Panc1 (cell line): ENCODE data around the gene WDR64. TPM values are rescaled to one million over a fixed set of nuclear protein-coding genes. Genes with fewer than 3 reads are reported as not detected.
"Not testable (repeated sequence)": the region's sequence is repeated elsewhere in the genome, so short reads cannot be mapped to it uniquely, and the experiment has no call there.

Experiments used
- ATAC-seq: fragments of 200-7000 bp; cut with Tn5 transposase; 2 replicates; pipeline ENCODE4 v1.9.1; 2020; ENCODE audit warnings: mild to moderate bottlenecking, moderate library complexity
- BruUV-seq: library from RNA; stranded (reverse); fragments of 400-500 nt; replicated peaks from 2 replicates; lab custom pipeline; 2021; lab: Mats Ljungman, UMichigan
- CTCF ChIA-PET: fragments of 300-600 bp; sonication (Branson Sonifier 250); formaldehyde crosslinking; loops from one replicate; lab custom pipeline; 2022; ENCODE audit warnings: antibody characterized with exemption; lab: Charles Lee
- POLR2A ChIA-PET: fragments of 300-600 bp; sonication (Branson Sonifier 250); formaldehyde crosslinking; loops from one replicate; lab custom pipeline; 2022; ENCODE audit warnings: antibody characterized with exemption; lab: Charles Lee
- DNase-seq: peaks from one replicate; pipeline ENCODE4 v3.0.0-alpha.2; 2010; ENCODE audit warnings: low read depth, low spot score
- H3K27ac ChIP-seq: 2 replicates; pipeline ENCODE4 v1.5.1; 2011; ENCODE audit warnings: mild to moderate bottlenecking, low read length, inconsistent platforms
- H3K27me3 ChIP-seq: fragments of 200-500 bp; sonication (Bioruptor generic); 2 replicates; pipeline ENCODE4 v1.6.0; 2014; ENCODE audit warnings: low read length, inconsistent platforms; ENCODE audit not compliant: control insufficient read depth, insufficient read depth
- H3K36me3 ChIP-seq: fragments of 200-500 bp; sonication (Bioruptor generic); 2 replicates; pipeline ENCODE4 v1.5.1; 2014; ENCODE audit warnings: inconsistent platforms, mild to moderate bottlenecking, low read length, moderate library complexity; ENCODE audit not compliant: control insufficient read depth, insufficient read depth
- H3K4me1 ChIP-seq: 2 replicates; pipeline ENCODE4 v1.5.1; 2011; ENCODE audit warnings: inconsistent platforms, mild to moderate bottlenecking, low read length, moderate library complexity; ENCODE audit not compliant: control insufficient read depth, insufficient read depth
- H3K4me3 ChIP-seq, 2 experiments: 2 replicates each; pipeline ENCODE4 v1.5.1; 2011 to 2012; ENCODE audit warnings: low read depth in 2 of 2, low read length in 2 of 2, mild to moderate bottlenecking in 2 of 2, inconsistent platforms in 1 of 2, moderate library complexity in 1 of 2
- H3K9me3 ChIP-seq: fragments of 200-500 bp; sonication (Bioruptor generic); 2 replicates; pipeline ENCODE4 v1.5.1; 2014; ENCODE audit warnings: low read depth, mild to moderate bottlenecking, inconsistent platforms, low read length, moderate library complexity; ENCODE audit not compliant: control insufficient read depth, insufficient read depth
- CTCF ChIP-seq: fragments of 450-650 bp; IDR thresholded peaks from 2 replicates; pipeline ENCODE4 v1.5.1; 2017; ENCODE audit warnings: mild to moderate bottlenecking
- POLR2AphosphoS5 ChIP-seq: IDR thresholded peaks from 2 replicates; pipeline ENCODE4 v1.6.1; 2012; ENCODE audit warnings: mild to moderate bottlenecking, low read depth, low read length, moderate library complexity
- REST ChIP-seq, 2 experiments: IDR thresholded peaks; 2 replicates each; pipeline ENCODE4 v1.6.1; 2011 to 2012; ENCODE audit warnings: low read depth in 2 of 2, control low read depth in 1 of 2, low read length in 1 of 2, mild to moderate bottlenecking in 1 of 2, moderate library complexity in 1 of 2; ENCODE audit not compliant: insufficient read depth in 1 of 2
- SIN3A ChIP-seq: IDR thresholded peaks from 2 replicates; pipeline ENCODE4 v1.6.1; 2012; ENCODE audit warnings: low read depth, mild to moderate bottlenecking, low read length, moderate library complexity, borderline replicate concordance; ENCODE audit not compliant: insufficient read depth
- TCF7L2 ChIP-seq: IDR thresholded peaks from 2 replicates; pipeline ENCODE4 v1.6.1; 2011; ENCODE audit warnings: mild to moderate bottlenecking, low read depth, low read length, inconsistent platforms
- in situ Hi-C: cut with HindIII; loops from 2 replicates; pipeline ENCODE4 v1.10.0; 2016; ENCODE audit warnings: low sequenced_read_pairs, low pct_unique_long_range_greater_than_20kb
- intact Hi-C: fragments of 100-400 bp; cut with micrococcal nuclease; formaldehyde crosslinking; loops from one replicate; pipeline ENCODE4 v1.10.0; 2022; ENCODE audit not compliant: unreplicated experiment
- total RNA-seq: library from RNA; stranded (reverse); gene quantifications from one replicate; pipeline ENCODE4 v1.2.1, GENCODE V29; 2021; ENCODE audit not compliant: unreplicated experiment

The WDR64 gene
- total RNA-seq, 1 experiment from 2014 or later = not detected

GRCh38 chr1:241823925-241824324 lies 171.8 kb downstream of the WDR64 start:
- in situ Hi-C loops = no loop called here
- no peaks in the 10 kb centered on the region for H3K9me3 ChIP-seq
- no peaks in the 10 kb centered on the region for H3K36me3 ChIP-seq
- DNase-seq = no peak
- no peaks in the 10 kb centered on the region for H3K27me3 ChIP-seq
- no peak for ATAC-seq
- no TSS peak for BruUV-seq
- no peak overlapping the region for H3K27ac ChIP-seq
- no peak for TF ChIP-seq TCF7L2
- no peak for TF ChIP-seq POLR2AphosphoS5
- TF ChIP-seq CTCF = no peak
- TF ChIP-seq SIN3A = no peak
- TF ChIP-seq REST (IDR thresholded peaks at IDR 0.05; ENCODE audit: insufficient read depth in 1 of 2, low read depth in 2 of 2, low read length in 1 of 2) = no peak
- no peaks in the 10 kb centered on the region for H3K4me1 ChIP-seq
- no peak overlapping the region for H3K4me3 ChIP-seq
- CTCF ChIA-PET = no interaction called here
- POLR2A ChIA-PET = no interaction called here
- intact Hi-C loops = no loop called here

GRCh38 chr1:241825581-241825980 lies 173.5 kb downstream of the WDR64 start:
- DNase-seq (no peak), ATAC-seq (no peak)
- in situ Hi-C loops = no loop called here
- Histone ChIP-seq H3K4me1 (no peaks in the 10 kb centered on the region), H3K27me3 (no peaks in the 10 kb centered on the region), H3K4me3 (no peak overlapping the region), H3K27ac (no peak overlapping the region), H3K9me3 (no peaks in the 10 kb centered on the region), H3K36me3 (no peaks in the 10 kb centered on the region)
- ChIA-PET CTCF (interaction anchor here (0.6 kb wide), 1 partner anchor 471 kb away, joined by 9 read pairs; no protein-coding TSS in a partner anchor), POLR2A (no interaction called here)
- intact Hi-C loops = no loop called here
- no peak for TF ChIP-seq POLR2AphosphoS5
- TF ChIP-seq TCF7L2 = no peak
- no peak for TF ChIP-seq REST (IDR thresholded peaks at IDR 0.05; ENCODE audit: insufficient read depth in 1 of 2, low read depth in 2 of 2, low read length in 1 of 2)
- TF ChIP-seq CTCF = no peak
- no peak for TF ChIP-seq SIN3A
- BruUV-seq = no TSS peak

- POLR2A ChIA-PET, DNase-seq, BruUV-seq, ATAC-seq, intact Hi-C loops, H3K4me3 ChIP-seq, in situ Hi-C loops, H3K27ac ChIP-seq, H3K4me1 ChIP-seq, CTCF ChIA-PET, H3K27me3 ChIP-seq, H3K36me3 ChIP-seq, H3K9me3 ChIP-seq: not testable (repeated sequence)
Observed at GRCh38 chr1:241826613-241827012, 174.5 kb downstream of the WDR64 start.
